ENCODE results near the gene CRIM1. TPM values are rescaled to one million over a fixed set of nuclear protein-coding genes. Genes with fewer than 3 reads are reported as not detected.

The CRIM1 gene
- total RNA-seq, 1 donor from 2014 or later, result 0.58 TPM

DNA sequence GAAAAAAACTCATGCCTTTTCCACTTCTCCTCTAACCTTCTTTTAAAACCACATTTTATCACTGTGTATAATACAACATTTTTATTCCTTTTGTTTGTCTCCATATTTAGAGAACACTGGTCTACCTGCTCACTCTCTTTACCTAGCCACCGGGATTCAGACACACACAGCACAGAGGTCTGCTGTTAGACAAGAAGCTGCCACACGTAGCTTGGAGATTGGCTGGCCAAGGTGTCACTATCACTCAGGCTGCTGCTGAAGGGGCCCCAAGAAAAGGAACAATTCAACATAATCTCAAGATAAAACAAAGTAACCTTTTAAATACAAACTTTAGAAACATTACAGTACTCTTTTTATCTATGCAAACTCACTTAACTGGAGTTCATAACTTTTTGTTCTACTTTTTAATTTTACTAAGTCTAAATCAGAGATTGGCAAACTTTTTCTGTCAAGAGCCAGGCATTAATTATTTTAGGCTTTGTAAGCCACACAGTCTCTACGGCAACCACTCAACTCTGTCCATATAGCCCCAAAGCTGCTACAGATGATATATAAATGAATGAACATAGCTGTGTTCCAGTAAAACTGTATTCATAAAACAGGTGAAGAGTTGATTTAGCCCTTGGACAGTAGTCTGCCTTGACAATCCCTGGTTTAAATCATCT is 216.6 kb downstream of the CRIM1 start:
- no peak for ATAC-seq (ENCODE audit: low read depth)
- H3K27ac Mint-ChIP-seq, result no peak overlapping the region
- no peak overlapping the region for H3K4me3 Mint-ChIP-seq
- CTCF ChIA-PET, result no interaction called here
- DNase-seq, result no peak
- no peaks in the 10 kb centered on the region for H3K27me3 Mint-ChIP-seq
- intact Hi-C loops (cut with micrococcal nuclease), result no loop called here
- peaks cover 75% of the 10 kb centered on the region for H3K36me3 Mint-ChIP-seq (ENCODE audit: low read depth)
- POLR2A ChIA-PET, result no interaction called here
- H3K9me3 Mint-ChIP-seq, result no peaks in the 10 kb centered on the region
- peaks cover 2% of the 10 kb centered on the region for H3K4me1 Mint-ChIP-seq
- TF ChIP-seq, protein P1, sequence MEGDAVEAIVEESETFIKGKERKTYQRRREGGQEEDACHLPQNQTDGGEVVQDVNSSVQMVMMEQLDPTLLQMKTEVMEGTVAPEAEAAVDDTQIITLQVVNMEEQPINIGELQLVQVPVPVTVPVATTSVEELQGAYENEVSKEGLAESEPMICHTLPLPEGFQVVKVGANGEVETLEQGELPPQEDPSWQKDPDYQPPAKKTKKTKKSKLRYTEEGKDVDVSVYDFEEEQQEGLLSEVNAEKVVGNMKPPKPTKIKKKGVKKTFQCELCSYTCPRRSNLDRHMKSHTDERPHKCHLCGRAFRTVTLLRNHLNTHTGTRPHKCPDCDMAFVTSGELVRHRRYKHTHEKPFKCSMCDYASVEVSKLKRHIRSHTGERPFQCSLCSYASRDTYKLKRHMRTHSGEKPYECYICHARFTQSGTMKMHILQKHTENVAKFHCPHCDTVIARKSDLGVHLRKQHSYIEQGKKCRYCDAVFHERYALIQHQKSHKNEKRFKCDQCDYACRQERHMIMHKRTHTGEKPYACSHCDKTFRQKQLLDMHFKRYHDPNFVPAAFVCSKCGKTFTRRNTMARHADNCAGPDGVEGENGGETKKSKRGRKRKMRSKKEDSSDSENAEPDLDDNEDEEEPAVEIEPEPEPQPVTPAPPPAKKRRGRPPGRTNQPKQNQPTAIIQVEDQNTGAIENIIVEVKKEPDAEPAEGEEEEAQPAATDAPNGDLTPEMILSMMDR (IDR thresholded peaks at IDR 0.05), result no peak

DNA sequence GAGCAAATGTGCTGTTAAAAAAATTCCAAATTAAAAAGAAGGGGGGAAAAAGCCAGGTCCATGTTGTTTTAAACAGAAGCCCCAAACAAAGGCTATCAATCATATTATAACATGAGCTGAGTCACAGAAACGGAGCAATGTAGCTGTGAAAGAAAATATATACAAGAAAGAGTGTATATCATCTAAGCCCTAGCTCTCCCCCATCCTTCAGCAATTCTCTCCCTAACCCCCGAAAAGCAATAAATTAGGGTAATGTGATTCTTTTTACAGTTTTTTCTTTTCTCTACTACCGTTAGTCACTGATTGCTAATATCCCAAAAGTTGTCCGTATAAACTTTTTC is 217.1 kb downstream of the CRIM1 start:
- intact Hi-C loops (cut with micrococcal nuclease), result no loop called here
- no peak for DNase-seq
- ATAC-seq (ENCODE audit: low read depth), result no peak
- peaks cover 76% of the 10 kb centered on the region for H3K36me3 Mint-ChIP-seq (ENCODE audit: low read depth)
- POLR2A ChIA-PET, result no interaction called here
- H3K27me3 Mint-ChIP-seq, result no peaks in the 10 kb centered on the region
- no peak overlapping the region for H3K27ac Mint-ChIP-seq
- TF ChIP-seq, protein P1 (IDR thresholded peaks at IDR 0.05), result no peak
- H3K9me3 Mint-ChIP-seq, result no peaks in the 10 kb centered on the region
- no peak overlapping the region for H3K4me3 Mint-ChIP-seq
- H3K4me1 Mint-ChIP-seq, result peaks cover 2% of the 10 kb centered on the region
- CTCF ChIA-PET, result no interaction called here

DNA sequence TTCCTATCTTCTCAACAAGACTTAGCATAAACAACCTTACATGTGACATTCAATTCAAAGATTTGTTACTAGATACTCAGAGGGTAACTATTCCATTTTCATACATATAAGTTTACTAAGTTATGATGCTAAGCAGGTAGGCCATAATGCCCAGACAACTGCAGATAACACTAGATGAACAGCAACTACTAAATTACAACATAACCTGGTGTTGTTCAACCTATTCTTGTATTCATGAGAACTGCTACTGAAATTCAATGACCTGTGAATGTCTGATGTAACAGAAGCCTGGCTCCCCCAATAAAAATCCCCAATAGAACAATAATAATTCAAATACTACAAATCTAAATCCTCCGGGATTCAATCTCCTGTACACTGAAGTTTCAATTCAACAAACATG is 217.6 kb downstream of the CRIM1 start:
- no peak for ATAC-seq (ENCODE audit: low read depth)
- Mint-ChIP-seq H3K36me3 (ENCODE audit: low read depth) (peaks cover 79% of the 10 kb centered on the region), H3K4me3 (no peak overlapping the region)

DNA sequence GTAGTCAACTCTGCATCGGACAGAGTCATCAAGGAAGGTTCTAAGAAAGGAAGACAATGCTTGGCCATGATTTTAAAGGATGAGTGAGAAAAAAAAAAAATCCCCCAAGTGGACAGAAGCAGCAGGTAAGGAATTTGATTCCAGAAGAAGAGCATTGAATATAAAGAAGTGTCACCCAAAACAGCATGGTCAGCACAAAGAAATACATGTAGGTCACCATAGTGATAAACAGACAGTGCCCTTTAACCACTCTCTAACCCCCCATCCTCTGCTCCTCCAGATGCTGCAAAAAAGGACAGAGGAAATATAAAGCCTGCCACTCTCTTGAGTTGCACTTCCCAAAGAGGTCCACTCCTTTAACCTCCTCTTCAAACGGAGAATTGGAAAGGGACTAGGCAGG is 219.0 kb downstream of the CRIM1 start:
- intact Hi-C loops (cut with micrococcal nuclease), result no loop called here

More for the DNA sequence above, 217.6 kb downstream of the CRIM1 start:
- TF ChIP-seq, protein P1 (IDR thresholded peaks at IDR 0.05), result no peak
- Mint-ChIP-seq H3K9me3 (no peaks in the 10 kb centered on the region), H3K27ac (no peak overlapping the region), H3K27me3 (no peaks in the 10 kb centered on the region), H3K4me1 (peaks cover 2% of the 10 kb centered on the region)
- CTCF ChIA-PET, result no interaction called here
- DNase-seq, result no peak
- intact Hi-C loops (cut with micrococcal nuclease), result no loop called here
- POLR2A ChIA-PET, result no interaction called here

DNA sequence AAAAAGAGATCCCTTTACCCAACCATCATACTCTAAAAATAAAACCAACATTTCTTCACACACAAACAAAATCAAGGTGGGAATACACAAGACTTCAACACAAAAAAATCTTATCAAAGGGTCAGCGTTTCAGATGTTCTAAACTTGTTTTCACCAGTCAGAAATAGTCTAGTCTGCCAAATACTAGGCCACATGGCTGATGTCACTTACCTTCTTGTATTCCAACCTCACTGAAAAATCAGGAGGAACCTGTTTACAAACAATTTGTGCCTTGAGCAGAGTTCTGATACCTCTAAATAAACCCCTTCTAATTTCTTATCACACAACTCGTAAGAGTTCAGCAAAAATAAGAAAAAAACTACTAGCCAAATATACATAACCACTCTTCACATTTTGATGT is 222.3 kb downstream of the CRIM1 start:
- H3K27me3 Mint-ChIP-seq, result no peaks in the 10 kb centered on the region
- ATAC-seq (ENCODE audit: low read depth) (no peak), DNase-seq (no peak)
- intact Hi-C loops (cut with micrococcal nuclease), result no loop called here
- H3K9me3 Mint-ChIP-seq, result no peaks in the 10 kb centered on the region
- peaks cover 95% of the 10 kb centered on the region for H3K36me3 Mint-ChIP-seq (ENCODE audit: low read depth)
- peaks cover 2% of the 10 kb centered on the region for H3K4me1 Mint-ChIP-seq
- POLR2A ChIA-PET, result no interaction called here
- TF ChIP-seq, protein P1 (IDR thresholded peaks at IDR 0.05), result no peak
- H3K4me3 Mint-ChIP-seq, result no peak overlapping the region
- CTCF ChIA-PET, result no interaction called here
- no peak overlapping the region for H3K27ac Mint-ChIP-seq

More for the DNA sequence above, 219.0 kb downstream of the CRIM1 start:
- Mint-ChIP-seq H3K4me3 (no peak overlapping the region), H3K36me3 (ENCODE audit: low read depth) (peaks cover 83% of the 10 kb centered on the region), H3K9me3 (no peaks in the 10 kb centered on the region), H3K4me1 (peaks cover 2% of the 10 kb centered on the region), H3K27ac (no peak overlapping the region), H3K27me3 (no peaks in the 10 kb centered on the region)
- CTCF ChIA-PET, result no interaction called here
- ATAC-seq (ENCODE audit: low read depth), result no peak
- DNase-seq, result no peak
- TF ChIP-seq, protein P1 (IDR thresholded peaks at IDR 0.05), result no peak
- POLR2A ChIA-PET, result no interaction called here
